NB4 (cell line): ENCODE results near the gene IWS1.

Experiments
- CTCF ChIP-seq: IDR thresholded peaks from one replicate; pipeline ENCODE4 v1.5.1; 2012; ENCODE audit warnings: low read depth, low read length
- MYC ChIP-seq: IDR thresholded peaks from 2 replicates; pipeline ENCODE4 v1.6.1; 2011; ENCODE audit warnings: low read depth, low read length

DNA sequence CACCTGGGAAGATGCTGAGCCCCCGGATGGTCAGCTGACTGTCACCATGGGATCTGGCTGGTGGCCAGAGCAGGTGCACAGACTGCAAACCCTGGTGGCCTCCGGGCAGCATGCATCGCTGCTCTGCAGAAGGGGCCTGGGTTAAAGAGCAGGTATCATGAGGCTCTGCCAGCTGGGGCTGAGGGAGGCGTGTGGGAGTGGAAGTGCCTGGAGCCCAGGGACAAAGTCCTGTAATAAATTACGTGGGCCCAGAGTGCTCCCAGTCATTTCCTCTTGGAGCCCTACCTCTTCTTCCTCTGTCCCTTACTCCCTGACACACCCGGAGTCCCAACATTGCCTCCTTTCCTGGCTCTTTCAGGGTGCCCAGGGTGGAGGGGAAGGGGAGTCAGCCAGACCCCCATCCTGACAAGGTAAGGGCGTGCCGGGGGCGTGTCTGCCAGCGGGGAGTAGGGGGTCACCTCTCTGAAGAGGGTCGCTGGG lies 9.2 kb upstream of the IWS1 start, which contains the start of gene MYO7B:
- TF ChIP-seq CTCF (no peak), MYC (no peak)
